HEK293 (cell line): ENCODE measurements around the gene CIB4.

ENCODE experiments used
- CTCF ChIA-PET: fragments of 350-600 bp; formaldehyde crosslinking; extraction: SDS; loops from one replicate; lab custom pipeline; 2021; ENCODE audit warnings: antibody characterized with exemption; lab: Yijun Ruan, JAX
- POLR2A ChIA-PET: fragments of 300-600 bp; formaldehyde crosslinking; extraction: SDS; loops from one replicate; lab custom pipeline; 2020; ENCODE audit warnings: antibody characterized with exemption, inconsistent platforms; lab: Yijun Ruan, JAX
- H3K27ac ChIP-seq: fragments of 200-500 bp; sonication (Bioruptor generic); 2 replicates; pipeline ENCODE4 v1.5.1; 2014; ENCODE audit warnings: low read depth, low read length, control low read depth, inconsistent platforms; ENCODE audit errors: extremely low read depth
- H3K36me3 ChIP-seq, 2 experiments: fragments of 200-500 bp in 1 of 2; sonication (Bioruptor generic) in 1 of 2; 1 replicate in 1 of 2; 2 replicates in 1 of 2; pipeline ENCODE4 v1.5.1; 2014 to 2017; ENCODE audit warnings: inconsistent platforms in 2 of 2, low read length in 2 of 2; ENCODE audit not compliant: control insufficient read depth in 2 of 2, insufficient read depth in 1 of 2
- H3K4me1 ChIP-seq: fragments of 200-500 bp; sonication (Bioruptor generic); 2 replicates; pipeline ENCODE4 v1.5.1; 2014; ENCODE audit warnings: mild to moderate bottlenecking, low read length, inconsistent platforms; ENCODE audit not compliant: control insufficient read depth, insufficient read depth
- H3K4me3 ChIP-seq: 2 replicates; pipeline ENCODE4 v1.5.1; 2011; ENCODE audit warnings: low read depth, mild to moderate bottlenecking, control low read depth, low read length, moderate library complexity
- H3K9me3 ChIP-seq: fragments of 200-500 bp; sonication (Bioruptor generic); 2 replicates; pipeline ENCODE4 v1.5.1; 2014; ENCODE audit warnings: low read depth, low read length, inconsistent platforms; ENCODE audit not compliant: control insufficient read depth, insufficient read depth
- KLF16 ChIP-seq: fragments of 450-650 bp; formaldehyde crosslinking; IDR thresholded peaks from 2 replicates; pipeline ENCODE4 v1.5.1; 2017; ENCODE audit warnings: missing biosample characterization, missing genetic modification characterization
- REPIN1 ChIP-seq: fragments of 450-650 bp; formaldehyde crosslinking; IDR thresholded peaks from 2 replicates; pipeline ENCODE4 v1.5.1; 2017; ENCODE audit warnings: missing biosample characterization, missing genetic modification characterization, low read depth
- SCRT2 ChIP-seq: fragments of 450-650 bp; formaldehyde crosslinking; IDR thresholded peaks from 2 replicates; pipeline ENCODE4 v1.5.1; 2016; ENCODE audit warnings: missing biosample characterization, missing genetic modification characterization
- ZBTB48 ChIP-seq: fragments of 450-650 bp; formaldehyde crosslinking; IDR thresholded peaks from 2 replicates; pipeline ENCODE4 v1.5.1; 2016; ENCODE audit warnings: missing biosample characterization, missing genetic modification characterization
- ZNF335 ChIP-seq: fragments of 450-650 bp; formaldehyde crosslinking; conservative IDR thresholded peaks from 2 replicates; pipeline ENCODE4 v1.5.1; 2016; ENCODE audit warnings: missing biosample characterization, missing genetic modification characterization
- ZNF514 ChIP-seq: fragments of 450-650 bp; formaldehyde crosslinking; IDR thresholded peaks from 2 replicates; pipeline ENCODE4 v1.5.1; 2016; ENCODE audit warnings: missing biosample characterization, missing genetic modification characterization
- ZNF654 ChIP-seq: fragments of 450-650 bp; formaldehyde crosslinking; IDR thresholded peaks from 2 replicates; pipeline ENCODE4 v1.5.1; 2016; ENCODE audit warnings: low read depth, missing biosample characterization, missing genetic modification characterization
- TF ChIP-seq, protein P1 (sequence below): fragments of 450-650 bp; formaldehyde crosslinking; IDR thresholded peaks from 2 replicates; pipeline ENCODE4 v1.5.1; 2016; ENCODE audit warnings: missing biosample characterization, missing genetic modification characterization
- TF ChIP-seq, protein P2 (sequence below): IDR thresholded peaks from 2 replicates; pipeline ENCODE4 v1.6.1; 2011; ENCODE audit warnings: mild to moderate bottlenecking, low read depth, low read length, borderline replicate concordance
- TF ChIP-seq, protein P3 (sequence below): fragments of 450-650 bp; formaldehyde crosslinking; IDR thresholded peaks from 2 replicates; pipeline ENCODE4 v1.5.1; 2016; ENCODE audit warnings: missing biosample characterization, missing genetic modification characterization, low read depth
- TF ChIP-seq, protein P4 (sequence below): fragments of 450-650 bp; formaldehyde crosslinking; IDR thresholded peaks from 2 replicates; pipeline ENCODE4 v1.5.1; 2016; ENCODE audit warnings: missing biosample characterization, missing genetic modification characterization, low read depth
- TF ChIP-seq, protein P5 (sequence below): fragments of 450-650 bp; formaldehyde crosslinking; IDR thresholded peaks from 2 replicates; pipeline ENCODE4 v1.5.1; 2016; ENCODE audit warnings: missing biosample characterization, missing genetic modification characterization

The CIB4 gene

DNA sequence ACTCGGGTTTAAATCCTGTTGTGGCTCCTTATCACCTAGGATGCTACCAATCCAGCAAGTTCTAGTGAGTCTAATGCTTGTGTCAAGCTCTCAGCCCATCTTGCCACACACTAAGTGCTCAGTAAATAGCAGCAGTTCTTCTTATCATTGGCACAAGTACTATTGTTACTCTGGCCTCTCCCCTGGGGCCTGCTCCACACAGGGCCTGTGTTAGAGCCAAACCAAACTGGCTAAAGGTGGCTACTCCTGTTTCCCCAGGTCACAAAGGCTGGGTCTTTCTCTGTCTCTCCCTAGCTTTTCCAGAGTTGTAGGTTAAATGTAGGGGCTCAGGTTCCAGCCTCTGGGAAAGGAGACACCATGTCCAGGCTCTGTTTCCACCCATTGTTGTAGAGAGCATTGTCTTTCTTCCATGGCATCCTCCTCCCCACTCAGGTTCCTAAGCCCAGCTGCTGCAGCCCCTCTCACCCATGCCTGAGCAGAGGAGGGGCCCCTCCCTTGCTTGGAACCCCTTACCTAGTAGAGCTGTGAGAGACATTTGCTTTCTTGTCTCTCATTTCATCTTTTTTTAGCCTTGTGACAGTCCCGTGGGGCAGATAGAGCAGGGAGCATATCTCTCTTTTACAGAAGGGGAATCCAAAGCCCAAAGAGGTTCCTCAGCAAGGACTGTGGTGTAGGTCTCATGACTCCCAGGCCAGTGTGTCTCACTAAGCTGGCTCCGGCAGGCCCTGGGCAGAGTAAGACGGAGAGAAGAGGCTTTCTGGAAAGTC, 106.9 kb downstream of the CIB4 start:
- H3K9me3 ChIP-seq, result no peaks in the 10 kb centered on the region
- no peak overlapping the region for H3K27ac ChIP-seq
- CTCF ChIA-PET, result interaction anchor here (1.2 kb wide), 1 partner anchor 44 kb away, joined by 3 read pairs; no protein-coding TSS in a partner anchor
- TF ChIP-seq KLF16, result no peak
- TF ChIP-seq ZNF514 (tag by site-specific recombination), result no peak
- TF ChIP-seq, protein P1, sequence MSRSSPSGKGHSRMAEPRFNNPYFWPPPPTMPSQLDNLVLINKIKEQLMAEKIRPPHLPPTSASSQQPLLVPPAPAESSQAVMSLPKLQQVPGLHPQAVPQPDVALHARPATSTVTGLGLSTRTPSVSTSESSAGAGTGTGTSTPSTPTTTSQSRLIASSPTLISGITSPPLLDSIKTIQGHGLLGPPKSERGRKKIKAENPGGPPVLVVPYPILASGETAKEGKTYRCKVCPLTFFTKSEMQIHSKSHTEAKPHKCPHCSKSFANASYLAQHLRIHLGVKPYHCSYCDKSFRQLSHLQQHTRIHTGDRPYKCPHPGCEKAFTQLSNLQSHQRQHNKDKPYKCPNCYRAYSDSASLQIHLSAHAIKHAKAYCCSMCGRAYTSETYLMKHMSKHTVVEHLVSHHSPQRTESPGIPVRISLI (tag by site-specific recombination), result no peak
- no peak for TF ChIP-seq ZNF335 (tag by site-specific recombination)
- TF ChIP-seq, protein P2, sequence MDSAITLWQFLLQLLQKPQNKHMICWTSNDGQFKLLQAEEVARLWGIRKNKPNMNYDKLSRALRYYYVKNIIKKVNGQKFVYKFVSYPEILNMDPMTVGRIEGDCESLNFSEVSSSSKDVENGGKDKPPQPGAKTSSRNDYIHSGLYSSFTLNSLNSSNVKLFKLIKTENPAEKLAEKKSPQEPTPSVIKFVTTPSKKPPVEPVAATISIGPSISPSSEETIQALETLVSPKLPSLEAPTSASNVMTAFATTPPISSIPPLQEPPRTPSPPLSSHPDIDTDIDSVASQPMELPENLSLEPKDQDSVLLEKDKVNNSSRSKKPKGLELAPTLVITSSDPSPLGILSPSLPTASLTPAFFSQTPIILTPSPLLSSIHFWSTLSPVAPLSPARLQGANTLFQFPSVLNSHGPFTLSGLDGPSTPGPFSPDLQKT, result no peak
- TF ChIP-seq SCRT2 (tag by site-specific recombination), result no peak
- no peaks in the 10 kb centered on the region for H3K4me1 ChIP-seq
- no peaks in the 10 kb centered on the region for H3K36me3 ChIP-seq
- H3K4me3 ChIP-seq, result no peak overlapping the region
- POLR2A ChIA-PET, result no interaction called here

DNA sequence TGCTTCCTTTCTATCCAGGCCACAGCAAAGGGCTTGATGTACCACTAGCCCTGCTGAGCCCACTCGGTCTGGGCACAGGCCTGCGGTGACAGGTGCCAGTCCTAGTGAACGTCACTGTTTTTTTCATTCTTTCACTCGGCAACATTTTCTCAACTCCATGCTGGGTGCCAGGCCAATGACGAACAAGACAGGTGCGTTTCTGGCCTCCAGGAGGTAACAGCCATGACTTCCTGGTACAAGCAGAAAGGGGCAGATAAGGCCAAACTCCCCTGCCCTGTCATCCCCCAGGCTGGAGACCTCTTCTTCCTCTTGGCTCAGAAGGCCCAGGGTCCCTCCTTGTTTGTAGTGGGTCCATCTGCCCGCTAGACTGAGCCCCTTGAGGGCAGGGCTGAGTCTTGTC, 107.5 kb downstream of the CIB4 start:
- Histone ChIP-seq H3K4me3 (no peak overlapping the region), H3K36me3 (no peaks in the 10 kb centered on the region), H3K27ac (no peak overlapping the region), H3K9me3 (no peaks in the 10 kb centered on the region), H3K4me1 (no peaks in the 10 kb centered on the region)
- CTCF ChIA-PET, result interaction anchor here (0.7 kb wide), 1 partner anchor 39 kb away, joined by 3 read pairs; no protein-coding TSS in a partner anchor
- POLR2A ChIA-PET, result no interaction called here
- TF ChIP-seq SCRT2 (tag by site-specific recombination) (no peak), ZBTB48 (no peak), ZNF654 (tag by site-specific recombination) (no peak), REPIN1 (no peak)
- TF ChIP-seq, protein P3, sequence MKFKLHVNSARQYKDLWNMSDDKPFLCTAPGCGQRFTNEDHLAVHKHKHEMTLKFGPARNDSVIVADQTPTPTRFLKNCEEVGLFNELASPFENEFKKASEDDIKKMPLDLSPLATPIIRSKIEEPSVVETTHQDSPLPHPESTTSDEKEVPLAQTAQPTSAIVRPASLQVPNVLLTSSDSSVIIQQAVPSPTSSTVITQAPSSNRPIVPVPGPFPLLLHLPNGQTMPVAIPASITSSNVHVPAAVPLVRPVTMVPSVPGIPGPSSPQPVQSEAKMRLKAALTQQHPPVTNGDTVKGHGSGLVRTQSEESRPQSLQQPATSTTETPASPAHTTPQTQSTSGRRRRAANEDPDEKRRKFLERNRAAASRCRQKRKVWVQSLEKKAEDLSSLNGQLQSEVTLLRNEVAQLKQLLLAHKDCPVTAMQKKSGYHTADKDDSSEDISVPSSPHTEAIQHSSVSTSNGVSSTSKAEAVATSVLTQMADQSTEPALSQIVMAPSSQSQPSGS (tag by site-specific recombination), result no peak
- TF ChIP-seq, protein P4, sequence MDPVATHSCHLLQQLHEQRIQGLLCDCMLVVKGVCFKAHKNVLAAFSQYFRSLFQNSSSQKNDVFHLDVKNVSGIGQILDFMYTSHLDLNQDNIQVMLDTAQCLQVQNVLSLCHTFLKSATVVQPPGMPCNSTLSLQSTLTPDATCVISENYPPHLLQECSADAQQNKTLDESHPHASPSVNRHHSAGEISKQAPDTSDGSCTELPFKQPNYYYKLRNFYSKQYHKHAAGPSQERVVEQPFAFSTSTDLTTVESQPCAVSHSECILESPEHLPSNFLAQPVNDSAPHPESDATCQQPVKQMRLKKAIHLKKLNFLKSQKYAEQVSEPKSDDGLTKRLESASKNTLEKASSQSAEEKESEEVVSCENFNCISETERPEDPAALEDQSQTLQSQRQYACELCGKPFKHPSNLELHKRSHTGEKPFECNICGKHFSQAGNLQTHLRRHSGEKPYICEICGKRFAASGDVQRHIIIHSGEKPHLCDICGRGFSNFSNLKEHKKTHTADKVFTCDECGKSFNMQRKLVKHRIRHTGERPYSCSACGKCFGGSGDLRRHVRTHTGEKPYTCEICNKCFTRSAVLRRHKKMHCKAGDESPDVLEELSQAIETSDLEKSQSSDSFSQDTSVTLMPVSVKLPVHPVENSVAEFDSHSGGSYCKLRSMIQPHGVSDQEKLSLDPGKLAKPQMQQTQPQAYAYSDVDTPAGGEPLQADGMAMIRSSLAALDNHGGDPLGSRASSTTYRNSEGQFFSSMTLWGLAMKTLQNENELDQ (tag by site-specific recombination), result no peak
- TF ChIP-seq, protein P5, sequence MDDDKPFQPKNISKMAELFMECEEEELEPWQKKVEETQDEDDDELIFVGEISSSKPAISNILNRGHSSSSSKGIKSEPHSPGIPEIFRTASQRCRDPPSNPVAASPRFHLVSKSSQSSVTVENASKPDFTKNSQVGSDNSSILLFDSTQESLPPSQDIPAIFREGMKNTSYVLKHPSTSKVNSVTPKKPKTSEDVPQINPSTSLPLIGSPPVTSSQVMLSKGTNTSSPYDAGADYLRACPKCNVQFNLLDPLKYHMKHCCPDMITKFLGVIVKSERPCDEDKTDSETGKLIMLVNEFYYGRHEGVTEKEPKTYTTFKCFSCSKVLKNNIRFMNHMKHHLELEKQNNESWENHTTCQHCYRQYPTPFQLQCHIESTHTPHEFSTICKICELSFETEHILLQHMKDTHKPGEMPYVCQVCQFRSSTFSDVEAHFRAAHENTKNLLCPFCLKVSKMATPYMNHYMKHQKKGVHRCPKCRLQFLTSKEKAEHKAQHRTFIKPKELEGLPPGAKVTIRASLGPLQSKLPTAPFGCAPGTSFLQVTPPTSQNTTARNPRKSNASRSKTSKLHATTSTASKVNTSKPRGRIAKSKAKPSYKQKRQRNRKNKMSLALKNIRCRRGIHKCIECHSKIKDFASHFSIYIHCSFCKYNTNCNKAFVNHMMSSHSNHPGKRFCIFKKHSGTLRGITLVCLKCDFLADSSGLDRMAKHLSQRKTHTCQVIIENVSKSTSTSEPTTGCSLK (tag by site-specific recombination), result no peak
